ENCODE data around the gene AGBL3.
A peak's percentile ranks its signal among the peaks of the same experiment; 100 is the strongest.

GRCh38 chr7:135150072-135150782 lies 163.9 kb downstream of the AGBL3 start:
- TF ChIP-seq, protein P1, sequence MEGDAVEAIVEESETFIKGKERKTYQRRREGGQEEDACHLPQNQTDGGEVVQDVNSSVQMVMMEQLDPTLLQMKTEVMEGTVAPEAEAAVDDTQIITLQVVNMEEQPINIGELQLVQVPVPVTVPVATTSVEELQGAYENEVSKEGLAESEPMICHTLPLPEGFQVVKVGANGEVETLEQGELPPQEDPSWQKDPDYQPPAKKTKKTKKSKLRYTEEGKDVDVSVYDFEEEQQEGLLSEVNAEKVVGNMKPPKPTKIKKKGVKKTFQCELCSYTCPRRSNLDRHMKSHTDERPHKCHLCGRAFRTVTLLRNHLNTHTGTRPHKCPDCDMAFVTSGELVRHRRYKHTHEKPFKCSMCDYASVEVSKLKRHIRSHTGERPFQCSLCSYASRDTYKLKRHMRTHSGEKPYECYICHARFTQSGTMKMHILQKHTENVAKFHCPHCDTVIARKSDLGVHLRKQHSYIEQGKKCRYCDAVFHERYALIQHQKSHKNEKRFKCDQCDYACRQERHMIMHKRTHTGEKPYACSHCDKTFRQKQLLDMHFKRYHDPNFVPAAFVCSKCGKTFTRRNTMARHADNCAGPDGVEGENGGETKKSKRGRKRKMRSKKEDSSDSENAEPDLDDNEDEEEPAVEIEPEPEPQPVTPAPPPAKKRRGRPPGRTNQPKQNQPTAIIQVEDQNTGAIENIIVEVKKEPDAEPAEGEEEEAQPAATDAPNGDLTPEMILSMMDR (IDR thresholded peaks at IDR 0.05 in 4 of 5, conservative IDR thresholded peaks at IDR 0.05 in 1 of 5): no peak
- TF ChIP-seq POLR2A (IDR thresholded peaks at IDR 0.05): peak; percentile 78 to 80
